ENCODE measurements around the gene PCLO. TPM values are rescaled to one million over a fixed set of nuclear protein-coding genes. Genes with fewer than 3 reads are reported as not detected.

The PCLO gene
- total RNA-seq, 1 experiment from 2014 or later = 3.0 TPM

DNA sequence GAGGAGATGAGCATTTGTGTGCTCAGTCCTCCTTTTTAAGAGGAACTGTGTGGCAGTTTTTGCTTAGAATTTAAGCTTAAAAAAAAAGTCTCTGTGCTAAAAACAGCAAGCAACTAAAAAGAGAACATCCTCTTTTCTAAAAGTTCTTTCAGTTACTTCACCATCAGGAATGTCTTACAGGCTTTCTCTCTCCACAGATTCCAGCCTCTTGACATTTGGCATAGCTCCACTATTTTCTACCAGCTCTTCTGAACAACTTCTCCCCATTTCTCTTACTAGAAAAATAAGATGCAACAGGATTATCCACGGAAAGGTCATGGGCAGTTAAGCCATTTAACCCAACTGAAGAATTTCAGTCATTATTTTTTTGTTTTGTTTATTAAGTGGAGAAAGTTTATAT, 13.2 kb downstream of the PCLO start (continued):
- TF ChIP-seq, protein P1, sequence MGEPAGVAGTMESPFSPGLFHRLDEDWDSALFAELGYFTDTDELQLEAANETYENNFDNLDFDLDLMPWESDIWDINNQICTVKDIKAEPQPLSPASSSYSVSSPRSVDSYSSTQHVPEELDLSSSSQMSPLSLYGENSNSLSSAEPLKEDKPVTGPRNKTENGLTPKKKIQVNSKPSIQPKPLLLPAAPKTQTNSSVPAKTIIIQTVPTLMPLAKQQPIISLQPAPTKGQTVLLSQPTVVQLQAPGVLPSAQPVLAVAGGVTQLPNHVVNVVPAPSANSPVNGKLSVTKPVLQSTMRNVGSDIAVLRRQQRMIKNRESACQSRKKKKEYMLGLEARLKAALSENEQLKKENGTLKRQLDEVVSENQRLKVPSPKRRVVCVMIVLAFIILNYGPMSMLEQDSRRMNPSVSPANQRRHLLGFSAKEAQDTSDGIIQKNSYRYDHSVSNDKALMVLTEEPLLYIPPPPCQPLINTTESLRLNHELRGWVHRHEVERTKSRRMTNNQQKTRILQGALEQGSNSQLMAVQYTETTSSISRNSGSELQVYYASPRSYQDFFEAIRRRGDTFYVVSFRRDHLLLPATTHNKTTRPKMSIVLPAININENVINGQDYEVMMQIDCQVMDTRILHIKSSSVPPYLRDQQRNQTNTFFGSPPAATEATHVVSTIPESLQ (CRISPR knock-in tag; IDR thresholded peaks at IDR 0.05) = no peak
- TF ChIP-seq, protein P2, sequence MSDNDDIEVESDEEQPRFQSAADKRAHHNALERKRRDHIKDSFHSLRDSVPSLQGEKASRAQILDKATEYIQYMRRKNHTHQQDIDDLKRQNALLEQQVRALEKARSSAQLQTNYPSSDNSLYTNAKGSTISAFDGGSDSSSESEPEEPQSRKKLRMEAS (CRISPR knock-in tag; IDR thresholded peaks at IDR 0.05) = no peak
- TF ChIP-seq SP1 (CRISPR knock-in tag; conservative IDR thresholded peaks at IDR 0.05) (no peak), RORB (CRISPR knock-in tag; IDR thresholded peaks at IDR 0.05) (no peak), IRF2 (CRISPR knock-in tag; IDR thresholded peaks at IDR 0.05; ENCODE audit: borderline replicate concordance, low read depth) (no peak)
- TF ChIP-seq, protein P3, sequence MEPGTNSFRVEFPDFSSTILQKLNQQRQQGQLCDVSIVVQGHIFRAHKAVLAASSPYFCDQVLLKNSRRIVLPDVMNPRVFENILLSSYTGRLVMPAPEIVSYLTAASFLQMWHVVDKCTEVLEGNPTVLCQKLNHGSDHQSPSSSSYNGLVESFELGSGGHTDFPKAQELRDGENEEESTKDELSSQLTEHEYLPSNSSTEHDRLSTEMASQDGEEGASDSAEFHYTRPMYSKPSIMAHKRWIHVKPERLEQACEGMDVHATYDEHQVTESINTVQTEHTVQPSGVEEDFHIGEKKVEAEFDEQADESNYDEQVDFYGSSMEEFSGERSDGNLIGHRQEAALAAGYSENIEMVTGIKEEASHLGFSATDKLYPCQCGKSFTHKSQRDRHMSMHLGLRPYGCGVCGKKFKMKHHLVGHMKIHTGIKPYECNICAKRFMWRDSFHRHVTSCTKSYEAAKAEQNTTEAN (CRISPR knock-in tag; IDR thresholded peaks at IDR 0.05) = no peak

DNA sequence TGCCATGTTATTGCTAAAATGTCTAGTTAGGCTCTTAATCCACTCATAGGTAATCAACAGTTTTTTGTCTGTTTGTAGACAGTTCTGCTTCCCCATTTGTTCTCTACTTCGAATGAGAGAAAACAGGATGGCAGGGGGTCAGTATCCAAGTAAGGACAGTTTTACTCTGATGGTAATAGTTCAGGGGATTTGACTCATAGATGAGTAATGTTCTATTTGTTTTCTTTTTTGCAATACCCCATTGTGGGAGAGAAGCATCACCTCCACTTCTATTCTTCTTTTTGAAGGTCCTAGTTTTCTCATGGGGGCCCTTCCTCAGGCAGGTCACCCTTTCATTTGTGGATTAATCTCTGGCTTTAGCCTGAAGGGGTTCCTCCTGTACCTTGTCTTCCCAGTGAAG, 13.9 kb downstream of the PCLO start:
- Mint-ChIP-seq H3K4me1 (peaks cover 25% of the 10 kb centered on the region), H3K9me3 (peaks cover 7% of the 10 kb centered on the region), H3K36me3 (peaks cover 7% of the 10 kb centered on the region), H3K27me3 (ENCODE audit: low read depth) (no peaks in the 10 kb centered on the region), H3K4me3 (no peak overlapping the region), H3K27ac (peak overlapping the region; percentile 46)
- no peak for DNase-seq (ENCODE audit: low spot score)
- no peak for TF ChIP-seq ZBTB21 (CRISPR knock-in tag; IDR thresholded peaks at IDR 0.05; ENCODE audit: borderline replicate concordance)
- no peak for TF ChIP-seq ESRRA (CRISPR knock-in tag; IDR thresholded peaks at IDR 0.05; ENCODE audit: borderline replicate concordance)
- no peak for TF ChIP-seq OVOL2 (CRISPR knock-in tag; IDR thresholded peaks at IDR 0.05; ENCODE audit: borderline replicate concordance)
- TF ChIP-seq, protein P2 (CRISPR knock-in tag; IDR thresholded peaks at IDR 0.05) = no peak
- no peak for TF ChIP-seq NFATC4 (CRISPR knock-in tag; IDR thresholded peaks at IDR 0.05)
- no peak for TF ChIP-seq ZNF396 (CRISPR knock-in tag; IDR thresholded peaks at IDR 0.05; ENCODE audit: borderline replicate concordance)
- TF ChIP-seq ZNF232 (CRISPR knock-in tag; IDR thresholded peaks at IDR 0.05) = no peak
- TF ChIP-seq, protein P4, sequence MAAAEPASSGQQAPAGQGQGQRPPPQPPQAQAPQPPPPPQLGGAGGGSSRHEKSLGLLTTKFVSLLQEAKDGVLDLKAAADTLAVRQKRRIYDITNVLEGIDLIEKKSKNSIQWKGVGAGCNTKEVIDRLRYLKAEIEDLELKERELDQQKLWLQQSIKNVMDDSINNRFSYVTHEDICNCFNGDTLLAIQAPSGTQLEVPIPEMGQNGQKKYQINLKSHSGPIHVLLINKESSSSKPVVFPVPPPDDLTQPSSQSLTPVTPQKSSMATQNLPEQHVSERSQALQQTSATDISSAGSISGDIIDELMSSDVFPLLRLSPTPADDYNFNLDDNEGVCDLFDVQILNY (CRISPR knock-in tag; IDR thresholded peaks at IDR 0.05) = no peak
- no peak for TF ChIP-seq GRHL2 (CRISPR knock-in tag; IDR thresholded peaks at IDR 0.05; ENCODE audit: insufficient replicate concordance, severe bottlenecking)
- no peak for TF ChIP-seq TEAD1 (CRISPR knock-in tag; IDR thresholded peaks at IDR 0.05)
- TF ChIP-seq, protein P5, sequence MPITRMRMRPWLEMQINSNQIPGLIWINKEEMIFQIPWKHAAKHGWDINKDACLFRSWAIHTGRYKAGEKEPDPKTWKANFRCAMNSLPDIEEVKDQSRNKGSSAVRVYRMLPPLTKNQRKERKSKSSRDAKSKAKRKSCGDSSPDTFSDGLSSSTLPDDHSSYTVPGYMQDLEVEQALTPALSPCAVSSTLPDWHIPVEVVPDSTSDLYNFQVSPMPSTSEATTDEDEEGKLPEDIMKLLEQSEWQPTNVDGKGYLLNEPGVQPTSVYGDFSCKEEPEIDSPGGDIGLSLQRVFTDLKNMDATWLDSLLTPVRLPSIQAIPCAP (CRISPR knock-in tag; IDR thresholded peaks at IDR 0.05) = no peak
- TF ChIP-seq, protein P6, sequence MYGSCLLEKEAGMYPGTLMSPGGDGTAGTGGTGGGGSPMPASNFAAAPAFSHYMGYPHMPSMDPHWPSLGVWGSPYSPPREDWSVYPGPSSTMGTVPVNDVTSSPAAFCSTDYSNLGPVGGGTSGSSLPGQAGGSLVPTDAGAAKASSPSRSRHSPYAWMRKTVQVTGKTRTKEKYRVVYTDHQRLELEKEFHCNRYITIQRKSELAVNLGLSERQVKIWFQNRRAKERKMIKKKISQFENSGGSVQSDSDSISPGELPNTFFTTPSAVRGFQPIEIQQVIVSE (CRISPR knock-in tag; IDR thresholded peaks at IDR 0.05; ENCODE audit: borderline replicate concordance) = no peak
- no peak for TF ChIP-seq ETV6 (CRISPR knock-in tag; IDR thresholded peaks at IDR 0.05)
- TF ChIP-seq SMAD4 (CRISPR knock-in tag; IDR thresholded peaks at IDR 0.05) = no peak
- POLR2A ChIA-PET = no interaction called here
- CTCF ChIA-PET = no interaction called here
- no peak for ATAC-seq

Measured in WTC11 (cell line).